GM12875 (cell line): ENCODE data around the gene SLC22A3.

Experiments used
- H3K4me3 ChIP-seq: one replicate; pipeline ENCODE4 v1.5.1; 2011; ENCODE audit warnings: low read depth, low read length, control low read depth
- TF ChIP-seq, protein P1 (sequence below): IDR thresholded peaks from 2 replicates; pipeline ENCODE4 v1.5.1; 2011; ENCODE audit warnings: low read depth, mild to moderate bottlenecking, control low read depth, inconsistent platforms, low read length, moderate library complexity, borderline replicate concordance; ENCODE audit not compliant: insufficient read depth

Gene SLC22A3

GRCh38 chr6:160349020-160349441 lies 853 bp downstream of the SLC22A3 start:
- TF ChIP-seq, protein P1, sequence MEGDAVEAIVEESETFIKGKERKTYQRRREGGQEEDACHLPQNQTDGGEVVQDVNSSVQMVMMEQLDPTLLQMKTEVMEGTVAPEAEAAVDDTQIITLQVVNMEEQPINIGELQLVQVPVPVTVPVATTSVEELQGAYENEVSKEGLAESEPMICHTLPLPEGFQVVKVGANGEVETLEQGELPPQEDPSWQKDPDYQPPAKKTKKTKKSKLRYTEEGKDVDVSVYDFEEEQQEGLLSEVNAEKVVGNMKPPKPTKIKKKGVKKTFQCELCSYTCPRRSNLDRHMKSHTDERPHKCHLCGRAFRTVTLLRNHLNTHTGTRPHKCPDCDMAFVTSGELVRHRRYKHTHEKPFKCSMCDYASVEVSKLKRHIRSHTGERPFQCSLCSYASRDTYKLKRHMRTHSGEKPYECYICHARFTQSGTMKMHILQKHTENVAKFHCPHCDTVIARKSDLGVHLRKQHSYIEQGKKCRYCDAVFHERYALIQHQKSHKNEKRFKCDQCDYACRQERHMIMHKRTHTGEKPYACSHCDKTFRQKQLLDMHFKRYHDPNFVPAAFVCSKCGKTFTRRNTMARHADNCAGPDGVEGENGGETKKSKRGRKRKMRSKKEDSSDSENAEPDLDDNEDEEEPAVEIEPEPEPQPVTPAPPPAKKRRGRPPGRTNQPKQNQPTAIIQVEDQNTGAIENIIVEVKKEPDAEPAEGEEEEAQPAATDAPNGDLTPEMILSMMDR = no peak
- H3K4me3 ChIP-seq = no peak overlapping the region

DNA sequence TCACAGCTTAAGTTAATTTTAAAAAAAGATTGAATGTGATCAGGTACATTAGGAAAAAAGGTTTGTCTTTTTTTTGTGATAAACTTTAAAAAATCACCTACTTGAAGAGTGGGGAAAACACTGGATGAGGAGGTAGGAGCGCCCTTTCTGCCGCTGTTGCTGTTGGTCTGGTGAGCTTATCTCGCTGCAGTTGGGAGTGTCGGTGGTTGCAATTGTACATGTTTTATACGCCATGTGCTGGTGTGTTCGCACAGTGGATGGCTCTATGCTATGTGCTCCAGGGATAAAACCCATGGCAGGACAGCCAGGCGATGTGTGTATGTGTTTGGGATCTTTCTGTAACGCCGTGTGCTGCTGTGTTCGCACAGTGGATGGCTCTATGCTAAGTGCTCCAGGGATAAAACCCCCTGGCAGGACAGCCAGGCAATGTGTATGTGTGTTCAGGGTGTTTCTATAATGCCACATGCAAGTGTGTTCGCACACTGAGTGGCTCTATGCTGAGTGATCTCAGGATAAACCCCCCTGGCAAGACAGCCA lies 1.7 kb downstream of the SLC22A3 start:
- H3K4me3 ChIP-seq = no peak overlapping the region

GRCh38 chr6:160353950-160354496 lies 5.8 kb downstream of the SLC22A3 start:
- H3K4me3 ChIP-seq = no peak overlapping the region
- TF ChIP-seq, protein P1 = no peak

More for the DNA sequence above, 1.7 kb downstream of the SLC22A3 start:
- TF ChIP-seq, protein P1 = no peak

- no peak overlapping the region for H3K4me3 ChIP-seq
- TF ChIP-seq, protein P1 = no peak
Observed at GRCh38 chr6:160355001-160355400, 6.8 kb downstream of the SLC22A3 start.

GRCh38 chr6:160356074-160356744 lies 8.0 kb downstream of the SLC22A3 start:
- H3K4me3 ChIP-seq = no peak overlapping the region
- TF ChIP-seq, protein P1 = no peak

DNA sequence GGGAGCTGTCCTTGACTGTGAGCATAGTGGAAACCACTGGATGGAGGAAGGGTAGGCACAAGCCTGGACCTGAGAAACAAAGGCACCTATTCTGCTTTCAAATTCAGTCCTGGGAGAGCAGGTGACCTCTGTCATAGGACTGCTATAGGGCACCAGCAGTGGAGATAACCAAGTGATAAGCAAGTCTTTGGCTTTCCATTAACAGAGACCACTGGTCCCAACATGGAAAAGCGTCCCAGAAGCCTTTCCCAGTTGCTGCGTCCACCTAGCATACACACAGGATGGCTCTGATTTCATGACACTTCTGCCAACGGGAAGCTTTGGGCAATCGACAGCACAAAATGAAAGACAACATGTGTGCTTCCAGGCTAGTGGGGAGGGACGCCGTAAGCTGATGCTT lies 8.9 kb downstream of the SLC22A3 start:
- TF ChIP-seq, protein P1 = no peak
- H3K4me3 ChIP-seq = no peak overlapping the region
